OCI-LY7 (cell line): ENCODE measurements around the gene ZSCAN30. TPM values are rescaled to one million over a fixed set of nuclear protein-coding genes. Genes with fewer than 3 reads are reported as not detected.

Experiments used
- BruUV-seq: library from RNA; stranded (reverse); fragments of 400-500 nt; replicated peaks from 2 replicates; lab custom pipeline; 2021; lab: Mats Ljungman, UMichigan
- CTCF ChIA-PET: fragments of 300-600 bp; sonication (Branson Sonifier 250); formaldehyde crosslinking; loops from one replicate; lab custom pipeline; 2022; ENCODE audit warnings: antibody characterized with exemption; ENCODE audit not compliant: unreplicated experiment; lab: Charles Lee
- POLR2A ChIA-PET: fragments of 300-600 bp; sonication (Branson Sonifier 250); formaldehyde crosslinking; loops from one replicate; lab custom pipeline; 2022; ENCODE audit warnings: antibody characterized with exemption; lab: Charles Lee
- DNase-seq: peaks from one replicate; pipeline ENCODE4 v3.0.0-alpha.2; 2015; ENCODE audit warnings: low spot score
- H2AFZ ChIP-seq: fragments of 200-600 bp; sonication (generic), shearing (Covaris generic); 2 replicates; pipeline ENCODE4 v1.6.1; 2014; ENCODE audit warnings: mild to moderate bottlenecking, antibody characterized with exemption, low read length, moderate library complexity
- H3K27ac ChIP-seq: fragments of 200-600 bp; sonication (generic); 2 replicates; pipeline ENCODE4 v1.5.1; 2014; ENCODE audit warnings: mixed run types, low read depth, mild to moderate bottlenecking, moderate library complexity, low read length, inconsistent platforms; ENCODE audit not compliant: poor library complexity, severe bottlenecking
- H3K36me3 ChIP-seq: fragments of 200-600 bp; sonication (generic); 2 replicates; pipeline ENCODE4 v1.6.1; 2014; ENCODE audit warnings: mild to moderate bottlenecking, antibody characterized with exemption, low read length, moderate library complexity, mixed read lengths; ENCODE audit not compliant: insufficient read depth
- H3K4me1 ChIP-seq: fragments of 200-600 bp; sonication (generic); 2 replicates; pipeline ENCODE4 v1.5.1; 2014; ENCODE audit warnings: mild to moderate bottlenecking, low read length; ENCODE audit not compliant: insufficient read depth, poor library complexity, severe bottlenecking
- H3K4me2 ChIP-seq: fragments of 200-600 bp; sonication (generic); 2 replicates; pipeline ENCODE4 v1.6.1; 2014; ENCODE audit warnings: mild to moderate bottlenecking, low read length
- H3K4me3 ChIP-seq: fragments of 200-600 bp; sonication (generic); 2 replicates; pipeline ENCODE4 v1.5.1; 2014; ENCODE audit warnings: mild to moderate bottlenecking, low read depth, low read length; ENCODE audit not compliant: poor library complexity, severe bottlenecking
- H3K79me2 ChIP-seq: fragments of 200-600 bp; sonication (generic); 2 replicates; pipeline ENCODE4 v1.6.1; 2016; ENCODE audit warnings: low read depth, mild to moderate bottlenecking, low read length, moderate library complexity, mixed read lengths; ENCODE audit not compliant: insufficient read depth
- H3K9me2 ChIP-seq: fragments of 200-600 bp; sonication (generic); 2 replicates; pipeline ENCODE4 v1.6.1; 2016; ENCODE audit warnings: mild to moderate bottlenecking, low read length, mixed read lengths; ENCODE audit not compliant: insufficient read depth
- H3K9me3 ChIP-seq: fragments of 200-600 bp; sonication (generic); 2 replicates; pipeline ENCODE4 v1.6.1; 2014; ENCODE audit warnings: mild to moderate bottlenecking, mixed run types, low read length, mixed read lengths
- H4K20me1 ChIP-seq: fragments of 200-600 bp; sonication (generic); 2 replicates; pipeline ENCODE4 v1.6.1; 2014; ENCODE audit warnings: mild to moderate bottlenecking, antibody characterized with exemption, low read length, moderate library complexity, mixed read lengths; ENCODE audit not compliant: insufficient read depth
- EZH2phosphoT487 ChIP-seq: fragments of 200-600 bp; sonication (generic); IDR thresholded peaks from 2 replicates; pipeline ENCODE4 v1.6.1; 2018; ENCODE audit warnings: low read depth, borderline replicate concordance, mild to moderate bottlenecking, mixed run types, antibody characterized with exemption, low read length, moderate library complexity, mixed read lengths
- intact Hi-C: fragments of 100-400 bp; cut with micrococcal nuclease; formaldehyde crosslinking; loops from one replicate; pipeline ENCODE4 v1.10.0; 2022; ENCODE audit not compliant: unreplicated experiment
- total RNA-seq, 2 experiments: library from RNA; depleted of rRNA in 1 of 2; stranded (reverse); fragments of >200 nt in 1 of 2; shearing (Covaris generic) in 1 of 2; gene quantifications; 2 replicates each; pipeline ENCODE4 v1.2.3, GENCODE V29; 2014 to 2022
- TF ChIP-seq, protein P1 (sequence below): fragments of 200-600 bp; sonication (generic); conservative IDR thresholded peaks from 2 replicates; pipeline ENCODE4 v1.5.1; 2014; ENCODE audit warnings: mild to moderate bottlenecking, antibody characterized with exemption, low read length, moderate library complexity, mixed read lengths

ZSCAN30 gene
- total RNA-seq, 2 experiments from 2014 or later, result 4.3 to 7.6 TPM

GRCh38 chr18:35322486-35323458 is 32.7 kb upstream of the ZSCAN30 start:
- POLR2A ChIA-PET, result no interaction called here
- Histone ChIP-seq H3K27ac (no peak overlapping the region), H3K4me1 (no peaks in the 10 kb centered on the region), H3K79me2 (no peaks in the 10 kb centered on the region), H3K9me2 (no peaks in the 10 kb centered on the region), H3K36me3 (no peaks in the 10 kb centered on the region), H3K9me3 (no peaks in the 10 kb centered on the region), H3K4me2 (no peak overlapping the region), H3K4me3 (no peak overlapping the region), H4K20me1 (no peaks in the 10 kb centered on the region), H2AFZ (no peak overlapping the region)
- CTCF ChIA-PET, result no interaction called here
- DNase-seq, result no peak
- intact Hi-C loops, result no loop called here
- BruUV-seq, result no TSS peak
- TF ChIP-seq, protein P1, sequence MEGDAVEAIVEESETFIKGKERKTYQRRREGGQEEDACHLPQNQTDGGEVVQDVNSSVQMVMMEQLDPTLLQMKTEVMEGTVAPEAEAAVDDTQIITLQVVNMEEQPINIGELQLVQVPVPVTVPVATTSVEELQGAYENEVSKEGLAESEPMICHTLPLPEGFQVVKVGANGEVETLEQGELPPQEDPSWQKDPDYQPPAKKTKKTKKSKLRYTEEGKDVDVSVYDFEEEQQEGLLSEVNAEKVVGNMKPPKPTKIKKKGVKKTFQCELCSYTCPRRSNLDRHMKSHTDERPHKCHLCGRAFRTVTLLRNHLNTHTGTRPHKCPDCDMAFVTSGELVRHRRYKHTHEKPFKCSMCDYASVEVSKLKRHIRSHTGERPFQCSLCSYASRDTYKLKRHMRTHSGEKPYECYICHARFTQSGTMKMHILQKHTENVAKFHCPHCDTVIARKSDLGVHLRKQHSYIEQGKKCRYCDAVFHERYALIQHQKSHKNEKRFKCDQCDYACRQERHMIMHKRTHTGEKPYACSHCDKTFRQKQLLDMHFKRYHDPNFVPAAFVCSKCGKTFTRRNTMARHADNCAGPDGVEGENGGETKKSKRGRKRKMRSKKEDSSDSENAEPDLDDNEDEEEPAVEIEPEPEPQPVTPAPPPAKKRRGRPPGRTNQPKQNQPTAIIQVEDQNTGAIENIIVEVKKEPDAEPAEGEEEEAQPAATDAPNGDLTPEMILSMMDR, result no peak
- TF ChIP-seq EZH2phosphoT487, result no peak

DNA sequence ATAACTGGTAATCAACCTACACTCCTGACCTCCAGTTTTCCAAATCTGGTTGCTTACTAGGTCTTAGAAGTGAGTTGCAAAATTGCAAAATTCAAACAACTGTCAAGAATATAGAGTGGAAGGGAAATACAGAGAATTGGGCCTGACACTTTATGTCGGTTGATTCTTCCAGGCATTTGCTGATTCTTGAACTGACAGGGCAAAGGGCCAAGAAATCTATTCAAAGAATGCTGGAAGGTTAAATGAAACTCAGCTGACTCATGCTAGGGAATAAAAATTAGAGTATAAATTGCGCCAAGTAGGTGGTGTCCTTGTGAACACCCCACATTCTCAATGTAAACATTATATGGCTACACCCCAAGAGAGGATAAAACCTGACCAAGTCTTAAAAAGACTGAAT is 21.5 kb upstream of the ZSCAN30 start:
- Histone ChIP-seq H4K20me1 (no peaks in the 10 kb centered on the region), H3K79me2 (no peaks in the 10 kb centered on the region), H3K4me2 (no peak overlapping the region), H3K9me3 (no peaks in the 10 kb centered on the region), H3K36me3 (peaks cover 8% of the 10 kb centered on the region), H3K9me2 (no peaks in the 10 kb centered on the region), H2AFZ (no peak overlapping the region), H3K4me1 (no peaks in the 10 kb centered on the region), H3K4me3 (no peak overlapping the region), H3K27ac (no peak overlapping the region)
- DNase-seq, result no peak
- intact Hi-C loops, result no loop called here
- POLR2A ChIA-PET, result no interaction called here
- CTCF ChIA-PET, result no interaction called here
- no TSS peak for BruUV-seq
- TF ChIP-seq, protein P1, result no peak
- no peak for TF ChIP-seq EZH2phosphoT487
